Endothelial cell of umbilical vein (primary cell): ENCODE results near the gene CDC34. TPM values are rescaled to one million over a fixed set of nuclear protein-coding genes. Genes with fewer than 3 reads are reported as not detected.

Experiments
- BruUV-seq: library from RNA; stranded (reverse); fragments of 400-500 nt; replicated peaks from 2 replicates; lab custom pipeline; 2021; lab: Mats Ljungman, UMichigan
- CTCF ChIA-PET: fragments of 300-600, 350-600 bp; sonication (Branson Sonifier 250); formaldehyde crosslinking; loops from one replicate; lab custom pipeline; 2021; ENCODE audit warnings: antibody characterized with exemption, inconsistent platforms; lab: Charles Lee
- POLR2A ChIA-PET: fragments of 300-600, 350-600 bp; sonication (Branson Sonifier 250); formaldehyde crosslinking; loops from one replicate; lab custom pipeline; 2021; ENCODE audit warnings: antibody characterized with exemption, inconsistent platforms; lab: Charles Lee
- DNase-seq: peaks from one replicate; pipeline ENCODE4 v3.0.0-alpha.2; 2011; ENCODE audit warnings: low read depth, low spot score
- FAIRE-seq: peaks from 2 replicates; lab custom pipeline; 2011; peaks lifted over from hg19 to GRCh38; lab: Jason Lieb, UNC
- H2AFZ ChIP-seq: 2 replicates; pipeline ENCODE4 v1.6.0; 2012; ENCODE audit warnings: low read depth, low read length, control low read depth, inconsistent platforms
- H3K27ac ChIP-seq: 2 replicates; pipeline ENCODE4 v1.5.1; 2011; ENCODE audit warnings: low read depth, mild to moderate bottlenecking, control low read depth, low read length, moderate library complexity; ENCODE audit not compliant: insufficient read depth
- H3K27me3 ChIP-seq, 2 experiments: 2 replicates each; pipeline versions ENCODE4 v1.6.0 to v1.6.1; 2011; ENCODE audit warnings: low read length in 2 of 2, mixed read lengths in 1 of 2; ENCODE audit not compliant: control insufficient read depth in 2 of 2, insufficient read depth in 2 of 2
- H3K36me3 ChIP-seq, 2 experiments: 2 replicates in 1 of 2; 3 replicates in 1 of 2; pipeline ENCODE4 v1.5.1; 2011; ENCODE audit warnings: low read length in 2 of 2, mild to moderate bottlenecking in 1 of 2, moderate library complexity in 1 of 2; ENCODE audit not compliant: control insufficient read depth in 2 of 2, insufficient read depth in 2 of 2; ENCODE audit errors: extremely low read depth in 1 of 2
- H3K4me1 ChIP-seq: 3 replicates; pipeline ENCODE4 v1.5.1; 2011; ENCODE audit warnings: mild to moderate bottlenecking, low read length; ENCODE audit not compliant: control insufficient read depth, insufficient read depth; ENCODE audit errors: extremely low read depth
- H3K4me2 ChIP-seq: 2 replicates; pipeline ENCODE4 v1.6.1; 2011; ENCODE audit warnings: low read length, control low read depth, mixed read lengths; ENCODE audit not compliant: insufficient read depth
- H3K4me3 ChIP-seq, 3 experiments: fragments of 200-600 bp in 1 of 3; sonication (generic), shearing (Covaris generic) in 1 of 3; replicated peaks in 1 of 3; 2 replicates each; pipeline ENCODE4 v1.5.1; 2011 to 2016; ENCODE audit warnings: control low read depth in 3 of 3, low read length in 3 of 3, mild to moderate bottlenecking in 2 of 3, inconsistent platforms in 1 of 3, low read depth in 1 of 3, moderate library complexity in 1 of 3; ENCODE audit not compliant: insufficient read depth in 1 of 3
- H3K79me2 ChIP-seq: 2 replicates; pipeline ENCODE4 v1.6.0; 2012; ENCODE audit warnings: low read length, inconsistent platforms; ENCODE audit not compliant: control insufficient read depth, insufficient read depth
- H3K9ac ChIP-seq: replicated peaks from 2 replicates; pipeline ENCODE3; 2011; ENCODE audit warnings: low read length, control low read depth; ENCODE audit not compliant: insufficient read depth; ENCODE audit errors: extremely low read depth
- H3K9me1 ChIP-seq: replicated peaks from 3 replicates; pipeline ENCODE4 v1.6.0; 2011; ENCODE audit warnings: mild to moderate bottlenecking, low read length; ENCODE audit not compliant: control insufficient read depth, insufficient read depth; ENCODE audit errors: extremely low read depth
- H3K9me3 ChIP-seq: replicated peaks from 2 replicates; pipeline ENCODE4 v1.5.1; 2012; ENCODE audit warnings: low read length, inconsistent platforms; ENCODE audit not compliant: control insufficient read depth, insufficient read depth
- H4K20me1 ChIP-seq: replicated peaks from 2 replicates; pipeline ENCODE3; 2011; ENCODE audit warnings: mild to moderate bottlenecking, low read length; ENCODE audit not compliant: control insufficient read depth, insufficient read depth; ENCODE audit errors: extremely low read depth
- EZH2 ChIP-seq: IDR thresholded peaks from 2 replicates; pipeline ENCODE4 v1.6.1; 2012; ENCODE audit warnings: borderline replicate concordance, low read depth, mild to moderate bottlenecking, moderate library complexity, low read length, inconsistent platforms; ENCODE audit not compliant: severe bottlenecking
- FOS ChIP-seq: IDR thresholded peaks from 2 replicates; pipeline ENCODE4 v1.6.1; 2011; ENCODE audit warnings: mild to moderate bottlenecking, low read length, moderate library complexity, borderline replicate concordance; ENCODE audit not compliant: insufficient read depth
- GATA2 ChIP-seq: IDR thresholded peaks from 2 replicates; pipeline ENCODE4 v1.7.0; 2011; ENCODE audit warnings: low read depth, mild to moderate bottlenecking, moderate library complexity, mixed read lengths, low read length; ENCODE audit not compliant: insufficient read length, insufficient read depth
- JUN ChIP-seq: IDR thresholded peaks from 2 replicates; pipeline ENCODE4 v1.6.1; 2011; ENCODE audit warnings: borderline replicate concordance, low read depth; ENCODE audit not compliant: insufficient read length, insufficient read depth
- MYC ChIP-seq: IDR thresholded peaks from one replicate; pipeline ENCODE4 v1.6.1; 2011; ENCODE audit warnings: mild to moderate bottlenecking, low read depth, low read length
- POLR2A ChIP-seq: IDR thresholded peaks from 2 replicates; pipeline ENCODE4 v1.6.1; 2012; ENCODE audit warnings: low read depth, mild to moderate bottlenecking, control low read depth, low read length
- POLR2AphosphoS5 ChIP-seq: IDR thresholded peaks from 2 replicates; pipeline ENCODE4 v1.6.1; 2012; ENCODE audit warnings: low read depth, mild to moderate bottlenecking, control low read depth, low read length, moderate library complexity; ENCODE audit not compliant: insufficient read depth
- dilution Hi-C: fragments of 300-500 bp; cut with MboI; formaldehyde crosslinking; loops from one replicate; pipeline ENCODE4 v1.15.0; 2019; ENCODE audit warnings: low sequenced_read_pairs; ENCODE audit not compliant: extremely low pct_ligation_motif_present
- intact Hi-C: fragments of 100-400 bp; cut with micrococcal nuclease; formaldehyde crosslinking; loops from one replicate; pipeline ENCODE4 v1.10.0; 2022
- polyA plus RNA-seq, 4 experiments: library from polyadenylated mRNA; depleted of rRNA in 3 of 4; stranded (reverse) in 3 of 4; unstranded in 1 of 4; fragments of >200 nt; gene quantifications; 2 replicates each; pipeline versions ENCODE4 v1.2.1 to v1.2.3, GENCODE V29; 2011 to 2012; ENCODE audit warnings: missing spikeins in 1 of 4
- total RNA-seq: library from RNA; stranded (reverse); gene quantifications from 2 replicates; pipeline ENCODE4 v1.2.3, GENCODE V29; 2021
- TF ChIP-seq, protein P1 (sequence below): IDR thresholded peaks from 2 replicates; pipeline ENCODE4 v1.6.1; 2011; ENCODE audit not compliant: insufficient read depth, insufficient read length
- TF ChIP-seq, protein P2 (sequence below), 2 donors: IDR thresholded peaks; 1 replicate in 1 of 2; 2 replicates in 1 of 2; pipeline ENCODE4 v1.5.1; 2011; ENCODE audit warnings: low read length in 2 of 2, mild to moderate bottlenecking in 2 of 2, moderate library complexity in 2 of 2, control low read depth in 1 of 2, inconsistent platforms in 1 of 2, low read depth in 1 of 2; ENCODE audit not compliant: insufficient read depth in 1 of 2; ENCODE audit errors: extremely low read depth in 1 of 2

Gene CDC34
- total and polyA plus RNA-seq, 2 donors (not counting 3 experiments of a cell fraction or from before 2014, with no cell fraction given): 90.4 to 92.9 TPM

DNA sequence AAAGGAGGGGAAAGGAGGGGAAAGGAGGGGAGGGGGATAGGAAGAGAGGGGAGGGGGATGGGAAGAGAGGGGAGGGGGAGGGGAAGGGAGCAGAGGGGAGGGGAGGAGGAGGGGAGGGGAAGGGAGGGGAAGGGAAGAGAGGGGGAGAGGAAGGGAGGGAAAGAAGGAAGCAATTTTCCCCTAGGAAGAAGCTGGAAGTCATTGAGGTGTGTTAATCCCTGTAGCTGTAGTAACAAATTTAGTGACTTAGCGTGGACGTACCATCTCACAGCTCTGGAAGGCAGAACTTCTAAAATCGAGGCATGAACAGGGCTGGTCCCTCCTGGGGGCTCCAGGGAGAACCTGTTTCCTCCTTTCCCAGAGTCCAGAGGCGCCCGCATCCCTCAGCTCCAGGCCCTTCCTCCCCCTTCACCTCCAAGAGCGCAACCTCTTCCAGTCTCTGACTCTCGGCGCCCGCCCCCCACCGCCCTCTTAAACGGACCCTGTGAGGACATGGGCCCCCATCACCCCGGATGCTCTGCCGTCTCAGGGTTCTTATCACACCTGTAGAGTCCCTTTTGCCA, 5.6 kb upstream of the CDC34 start:
- Histone ChIP-seq H3K4me1 (peaks cover 3% of the 10 kb centered on the region), H4K20me1 (no peaks in the 10 kb centered on the region), H3K9me3 (no peaks in the 10 kb centered on the region), H2AFZ (no peak overlapping the region), H3K79me2 (no peaks in the 10 kb centered on the region), H3K9me1 (no peaks in the 10 kb centered on the region), H3K36me3 (no peaks in the 10 kb centered on the region), H3K4me2 (no peak overlapping the region), H3K27ac (no peak overlapping the region), H3K4me3 (no peak overlapping the region), H3K9ac (no peak overlapping the region), H3K27me3 (peaks cover 0 to 1% of the 10 kb centered on the region in 2 experiments)
- no TSS peak for BruUV-seq
- no peak for FAIRE-seq
- CTCF ChIA-PET: interaction anchor here (0.6 to 1.0 kb wide), 2 partner anchors 15 to 35 kb away, joined by 3 to 6 read pairs; no protein-coding TSS in a partner anchor
- no peak for DNase-seq
- TF ChIP-seq JUN (no peak), POLR2AphosphoS5 (no peak), MYC (no peak), POLR2A (no peak), GATA2 (no peak), EZH2 (no peak), FOS (no peak)
- TF ChIP-seq, protein P1, sequence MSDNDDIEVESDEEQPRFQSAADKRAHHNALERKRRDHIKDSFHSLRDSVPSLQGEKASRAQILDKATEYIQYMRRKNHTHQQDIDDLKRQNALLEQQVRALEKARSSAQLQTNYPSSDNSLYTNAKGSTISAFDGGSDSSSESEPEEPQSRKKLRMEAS: no peak
- TF ChIP-seq, protein P2, sequence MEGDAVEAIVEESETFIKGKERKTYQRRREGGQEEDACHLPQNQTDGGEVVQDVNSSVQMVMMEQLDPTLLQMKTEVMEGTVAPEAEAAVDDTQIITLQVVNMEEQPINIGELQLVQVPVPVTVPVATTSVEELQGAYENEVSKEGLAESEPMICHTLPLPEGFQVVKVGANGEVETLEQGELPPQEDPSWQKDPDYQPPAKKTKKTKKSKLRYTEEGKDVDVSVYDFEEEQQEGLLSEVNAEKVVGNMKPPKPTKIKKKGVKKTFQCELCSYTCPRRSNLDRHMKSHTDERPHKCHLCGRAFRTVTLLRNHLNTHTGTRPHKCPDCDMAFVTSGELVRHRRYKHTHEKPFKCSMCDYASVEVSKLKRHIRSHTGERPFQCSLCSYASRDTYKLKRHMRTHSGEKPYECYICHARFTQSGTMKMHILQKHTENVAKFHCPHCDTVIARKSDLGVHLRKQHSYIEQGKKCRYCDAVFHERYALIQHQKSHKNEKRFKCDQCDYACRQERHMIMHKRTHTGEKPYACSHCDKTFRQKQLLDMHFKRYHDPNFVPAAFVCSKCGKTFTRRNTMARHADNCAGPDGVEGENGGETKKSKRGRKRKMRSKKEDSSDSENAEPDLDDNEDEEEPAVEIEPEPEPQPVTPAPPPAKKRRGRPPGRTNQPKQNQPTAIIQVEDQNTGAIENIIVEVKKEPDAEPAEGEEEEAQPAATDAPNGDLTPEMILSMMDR (IDR thresholded peaks at IDR 0.05; ENCODE audit: extremely low read depth in 1 of 2, insufficient read depth in 1 of 2, low read depth in 1 of 2, low read length in 2 of 2): no peak
- POLR2A ChIA-PET: no interaction called here
- intact Hi-C loops: no loop called here
- dilution Hi-C loops: no loop called here
